ENCODE measurements around the gene CD180.
A peak's percentile ranks its signal among the peaks of the same experiment; 100 is the strongest.

CD180 gene

GRCh38 chr5:67209141-67209771 lies 12.7 kb upstream of the CD180 start:
- DNase-seq = peak; percentile 83

- DNase-seq = no peak
These were observed 11.8 kb upstream of the CD180 start for GRCh38 chr5:67208403-67208802.

GRCh38 chr5:67206929-67207328 lies 10.3 kb upstream of the CD180 start:
- DNase-seq = no peak

- DNase-seq = no peak
These were observed 9.9 kb upstream of the CD180 start for GRCh38 chr5:67206461-67206860.

GRCh38 chr5:67205981-67206380 lies 9.4 kb upstream of the CD180 start:
- no peak for DNase-seq

GRCh38 chr5:67204821-67205220 lies 8.2 kb upstream of the CD180 start:
- no peak for DNase-seq

GRCh38 chr5:67203701-67204074 lies 7.1 kb upstream of the CD180 start:
- no peak for DNase-seq

GRCh38 chr5:67202828-67203227 lies 6.2 kb upstream of the CD180 start:
- DNase-seq = no peak

GRCh38 chr5:67201897-67202549 lies 5.4 kb upstream of the CD180 start:
- DNase-seq = no peak

GRCh38 chr5:67200809-67201562 lies 4.4 kb upstream of the CD180 start:
- no peak for DNase-seq

GRCh38 chr5:67199859-67200258 lies 3.3 kb upstream of the CD180 start:
- DNase-seq = no peak

GRCh38 chr5:67198917-67199316 lies 2.3 kb upstream of the CD180 start:
- no peak for DNase-seq

- DNase-seq = no peak
These were observed 937 bp upstream of the CD180 start for GRCh38 chr5:67197536-67197935.

GRCh38 chr5:67195406-67196275 lies 958 bp downstream of the CD180 start:
- DNase-seq = no peak

- DNase-seq = no peak
These were observed 2.4 kb downstream of the CD180 start for GRCh38 chr5:67194166-67194565.

GRCh38 chr5:67193439-67193807 lies 3.2 kb downstream of the CD180 start:
- DNase-seq = no peak

- DNase-seq = no peak
These were observed 3.7 kb downstream of the CD180 start for GRCh38 chr5:67192719-67193438.

- DNase-seq = no peak
These were observed 5.7 kb downstream of the CD180 start for GRCh38 chr5:67190861-67191260.

- DNase-seq = no peak
These were observed 6.2 kb downstream of the CD180 start for GRCh38 chr5:67190410-67190809.

- DNase-seq = no peak
These were observed 6.7 kb downstream of the CD180 start for GRCh38 chr5:67189931-67190330.

- no peak for DNase-seq
These were observed 7.6 kb downstream of the CD180 start for GRCh38 chr5:67189079-67189354.

- no peak for DNase-seq
These were observed 8.1 kb downstream of the CD180 start for GRCh38 chr5:67188274-67189078.
